HG03460 (cell line): ENCODE results near the gene E2F8.
"Not testable (repeated sequence)": the region's sequence is repeated elsewhere in the genome, so short reads cannot be mapped to it uniquely, and the experiment has no call there.

ENCODE experiments used
- ATAC-seq: cut with Tn5 transposase; IDR thresholded peaks from one replicate; pipeline ENCODE4 v1.9.1; 2021; ENCODE audit not compliant: unreplicated experiment

E2F8 gene

GRCh38 chr11:19240420-19241259, at the start of gene E2F8:
Gene E2F8 (minus strand): TSS chr11:19240945. CDS start chr11:19240121, 824 bp downstream.
- ATAC-seq: peak; percentile 86

DNA sequence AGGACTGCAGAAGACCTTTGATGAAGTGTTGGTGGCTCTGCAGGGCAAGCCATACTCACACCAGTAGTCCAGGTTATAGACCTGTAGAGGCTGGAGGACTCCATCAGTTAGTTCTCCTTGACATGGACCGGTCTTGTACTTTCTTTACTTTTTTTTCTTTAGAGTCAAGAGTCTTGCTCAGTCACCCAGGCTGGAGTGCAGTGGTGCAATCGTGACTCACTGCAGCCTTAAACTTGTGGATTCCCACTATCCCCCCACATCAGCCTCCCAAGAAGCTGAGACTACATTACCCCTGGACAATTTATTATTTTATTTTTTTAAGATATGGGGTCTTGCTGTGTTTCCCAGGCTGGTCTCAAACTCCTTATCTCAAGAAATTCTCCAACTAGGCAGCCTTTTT, 49.6 kb upstream of the E2F8 start:
- ATAC-seq: no peak

- ATAC-seq: no peak
Measured at GRCh38 chr11:19288256-19288655, 47.5 kb upstream of the E2F8 start.

DNA sequence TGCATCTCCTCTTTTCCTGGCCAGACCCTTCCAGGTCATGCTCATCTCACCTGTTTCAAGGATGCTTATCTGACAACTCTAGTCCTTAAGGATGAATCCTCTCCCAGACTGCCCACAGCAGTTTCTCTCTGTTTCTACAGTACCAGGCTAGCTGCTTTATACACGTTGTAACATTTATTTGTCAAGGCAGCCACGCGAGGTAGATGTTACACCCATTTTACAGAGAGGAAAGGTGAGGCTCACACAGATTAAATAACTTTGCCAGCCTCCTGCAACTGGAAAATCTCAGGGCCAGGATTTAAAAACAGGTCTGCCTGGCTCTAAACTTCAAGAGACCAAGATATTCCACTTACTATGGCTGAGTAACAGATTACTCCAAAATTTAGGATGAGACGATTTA, 45.7 kb upstream of the E2F8 start:
- no peak for ATAC-seq

DNA sequence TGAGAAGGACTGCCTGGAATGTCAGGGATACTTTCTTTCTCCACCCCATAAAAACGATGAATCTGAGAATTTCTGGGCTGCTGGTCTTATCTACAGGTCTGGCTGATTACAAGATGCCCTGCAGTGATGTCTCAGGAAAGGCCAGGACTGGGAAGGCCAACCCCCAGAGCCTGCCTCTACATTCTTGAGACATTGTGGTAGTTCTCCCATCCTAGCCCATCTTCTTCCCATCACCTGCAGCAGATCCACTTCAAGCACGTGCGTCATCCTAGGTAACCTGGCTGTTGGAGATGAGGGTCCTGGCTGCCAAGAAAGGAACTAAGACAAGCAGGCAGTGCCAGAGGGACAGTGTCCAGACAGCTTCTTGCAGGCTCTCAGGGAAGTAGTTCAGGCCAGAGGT, 44.1 kb upstream of the E2F8 start:
- ATAC-seq: no peak

GRCh38 chr11:19283991-19284390, 43.2 kb upstream of the E2F8 start:
- ATAC-seq: no peak

- no peak for ATAC-seq
Measured at GRCh38 chr11:19281555-19281954, 40.8 kb upstream of the E2F8 start.

GRCh38 chr11:19281041-19281440, 40.3 kb upstream of the E2F8 start:
- no peak for ATAC-seq

GRCh38 chr11:19279451-19279850, 38.7 kb upstream of the E2F8 start:
- ATAC-seq: no peak

GRCh38 chr11:19276859-19277808, 36.4 kb upstream of the E2F8 start:
- ATAC-seq: no peak

DNA sequence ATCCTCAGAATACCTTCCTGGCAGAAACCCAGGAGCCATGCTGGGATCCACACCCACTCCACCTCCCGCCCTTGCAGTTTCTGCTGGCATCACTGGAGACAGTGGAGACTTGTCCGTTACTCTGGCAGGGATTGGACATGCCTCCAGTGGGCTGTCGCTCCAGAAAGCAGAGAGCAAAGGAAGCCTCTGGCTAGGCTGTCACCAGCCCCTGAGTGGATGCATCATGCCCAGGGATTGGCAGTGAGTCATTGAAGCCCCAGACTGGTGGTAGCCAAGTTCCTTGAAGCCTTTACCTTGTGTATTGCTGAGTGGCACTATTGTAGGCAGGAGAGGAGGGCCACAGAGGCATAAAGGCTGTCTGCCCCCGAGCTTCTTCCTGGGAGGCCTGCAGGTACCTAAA, 34.8 kb upstream of the E2F8 start:
- no peak for ATAC-seq

DNA sequence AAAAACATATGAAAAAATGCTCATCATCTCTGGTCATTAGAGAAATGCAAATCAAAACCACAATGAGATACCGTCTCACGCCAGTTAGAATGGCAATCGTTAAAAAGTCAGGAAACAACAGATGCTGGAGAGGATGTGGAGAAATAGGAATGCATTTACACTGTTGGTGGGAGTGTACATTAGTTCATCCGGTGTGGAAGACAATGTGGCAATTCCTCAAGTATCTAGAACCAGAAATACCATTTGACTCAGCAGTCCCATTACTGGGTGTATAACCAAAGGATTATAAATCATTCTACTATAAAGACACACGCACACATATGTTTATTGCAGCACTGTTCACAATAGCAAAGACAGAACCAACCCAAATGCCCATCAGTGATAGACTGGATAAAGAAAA, 32.5 kb upstream of the E2F8 start:
- not testable (repeated sequence) for ATAC-seq

- no peak for ATAC-seq
Measured at GRCh38 chr11:19268909-19269308, 28.2 kb upstream of the E2F8 start.

DNA sequence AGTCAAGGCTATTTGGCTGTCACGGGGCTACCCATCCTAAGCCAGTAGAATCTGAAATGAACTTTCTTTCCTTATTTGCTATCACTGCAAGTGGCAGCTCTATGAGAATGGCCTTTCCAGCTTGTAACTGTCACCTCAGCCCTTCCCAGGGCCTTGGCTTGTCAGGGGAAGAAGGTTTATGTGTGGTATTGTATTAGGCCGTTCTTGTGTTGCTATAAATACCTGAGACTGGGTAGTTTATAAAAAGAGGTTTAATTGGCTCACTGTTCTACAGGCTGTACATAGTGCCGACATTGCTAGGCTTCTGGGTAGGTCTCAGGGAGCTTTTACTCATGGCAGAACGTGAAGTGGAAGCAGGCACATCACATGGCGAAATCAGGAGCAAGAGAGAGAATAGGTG, 26.8 kb upstream of the E2F8 start:
- no peak for ATAC-seq

- ATAC-seq: no peak
Measured at GRCh38 chr11:19263333-19263732, 22.6 kb upstream of the E2F8 start.

- ATAC-seq: peak; percentile 57
Measured at GRCh38 chr11:19259487-19260345, 19.0 kb upstream of the E2F8 start.

- no peak for ATAC-seq
Measured at GRCh38 chr11:19258641-19259230, 18.0 kb upstream of the E2F8 start.

DNA sequence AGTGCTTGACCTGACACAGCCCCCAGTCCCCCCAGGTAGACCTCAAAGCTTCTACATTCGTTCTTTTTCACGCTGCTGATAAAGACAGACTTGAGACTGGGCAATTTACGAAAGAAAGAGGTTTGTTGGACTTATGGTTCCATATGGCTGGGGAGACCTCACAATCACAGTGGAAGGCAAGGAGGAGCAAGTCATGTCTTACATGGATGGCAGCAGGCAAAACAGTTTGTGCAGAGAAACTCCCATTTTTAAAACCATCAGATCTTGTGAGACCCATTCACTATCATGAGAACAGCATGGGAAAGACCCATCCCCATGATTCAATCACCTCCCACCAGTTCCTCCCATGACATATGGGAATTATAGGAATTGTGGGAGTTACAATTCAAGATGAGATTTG, 13.7 kb upstream of the E2F8 start:
- not testable (repeated sequence) for ATAC-seq

- no peak for ATAC-seq
Measured at GRCh38 chr11:19253817-19254216, 13.1 kb upstream of the E2F8 start.

DNA sequence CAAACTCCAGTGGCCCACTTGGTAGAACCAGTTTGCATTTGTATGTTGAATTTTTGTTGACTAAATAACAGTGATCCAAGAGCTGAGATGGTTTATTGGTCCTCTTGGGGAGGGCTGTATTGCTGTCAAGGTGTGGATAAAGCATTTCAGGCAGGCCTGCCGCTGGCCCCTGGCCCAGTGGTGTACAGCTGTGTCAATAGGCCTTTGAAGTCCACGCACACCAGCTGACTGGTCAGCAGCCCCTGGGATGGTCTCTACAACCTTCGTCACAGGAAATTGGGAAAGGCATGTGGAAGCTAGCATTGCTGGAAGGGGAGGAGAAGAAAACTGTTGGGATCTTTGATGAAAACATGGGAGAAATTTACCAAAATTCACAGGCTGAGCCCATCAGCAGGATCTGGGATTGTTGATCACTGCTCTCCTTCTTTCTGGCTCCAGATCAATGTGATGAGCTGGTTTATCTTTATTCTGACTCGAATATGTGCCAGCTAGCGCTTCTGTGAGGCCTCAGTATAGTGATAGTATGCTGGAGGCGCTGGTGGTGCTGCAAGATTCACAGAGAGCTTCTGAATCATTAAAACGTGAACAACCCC, 12.5 kb upstream of the E2F8 start:
- no peak for ATAC-seq
